ENCODE measurements around the gene ATP1A1. TPM values are rescaled to one million over a fixed set of nuclear protein-coding genes. Genes with fewer than 3 reads are reported as not detected.

The ATP1A1 gene
- total RNA-seq, 1 experiment from 2014 or later = 181 TPM

DNA sequence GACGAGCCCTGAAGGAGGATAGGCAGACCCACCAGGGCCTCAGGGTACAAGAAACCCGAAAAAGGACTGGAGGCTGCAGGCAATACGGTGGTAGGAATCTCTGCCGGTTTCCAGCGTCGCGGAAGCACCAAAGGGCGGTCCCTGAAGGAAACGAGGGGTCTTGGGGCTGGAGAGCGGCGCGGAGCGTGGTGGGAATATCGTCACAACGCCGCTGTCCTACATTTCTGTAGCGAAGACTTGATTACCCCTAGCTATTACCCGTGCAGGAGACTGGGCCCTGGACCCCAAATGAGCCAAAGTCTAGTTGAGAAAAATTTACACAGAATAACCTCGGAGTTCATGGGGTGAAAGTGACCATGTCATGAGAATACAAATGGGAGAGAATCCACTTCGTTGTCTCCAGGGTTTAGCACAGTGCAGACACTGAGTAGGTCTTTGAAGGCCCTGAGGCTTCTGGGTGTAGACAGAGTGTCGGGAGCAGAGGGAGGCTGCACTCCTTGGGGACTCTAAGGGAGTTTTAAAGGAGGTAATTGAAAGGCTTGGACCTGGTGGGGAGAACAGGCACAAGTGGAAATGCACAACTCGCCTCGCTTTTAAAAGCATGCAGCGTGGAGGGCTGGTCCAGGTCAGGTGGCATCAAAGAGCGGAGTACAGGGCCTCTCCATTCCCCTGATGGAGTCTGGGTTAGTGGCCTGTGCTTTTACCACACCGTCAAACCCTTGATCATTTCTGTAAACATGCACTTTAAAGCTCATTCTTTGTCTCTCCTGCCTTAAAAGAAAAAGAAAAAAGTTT is 1.5 kb downstream of the ATP1A1 start:
- Histone ChIP-seq H3K27me3 (ENCODE audit: low read length) (no peaks in the 10 kb centered on the region), H2AFZ (ENCODE audit: low read length) (no peak overlapping the region), H3K36me3 (ENCODE audit: low read depth, low read length) (no peaks in the 10 kb centered on the region), H3F3A (ENCODE audit: low read length, unreplicated experiment) (peaks cover 18% of the 10 kb centered on the region), H3K9me2 (replicated peaks; ENCODE audit: low read length) (no peaks in the 10 kb centered on the region), H3K79me2 (ENCODE audit: low read length) (peaks cover 63% of the 10 kb centered on the region), H3K27ac (ENCODE audit: low read length) (peak overlapping the region; percentile 94), H3K4me3 (ENCODE audit: low read length) (peak overlapping the region; percentile 78), H3K9me3 (ENCODE audit: low read length) (no peaks in the 10 kb centered on the region), H4K20me1 (ENCODE audit: low read length) (peaks cover 39% of the 10 kb centered on the region), H3K4me2 (ENCODE audit: low read length) (peak overlapping the region; percentile 91), H3K4me1 (ENCODE audit: insufficient read depth, low read length) (peaks cover 57% of the 10 kb centered on the region), H3K9ac (ENCODE audit: low read length) (peak overlapping the region; percentile 86)
- CTCF ChIA-PET = interaction anchor here (2.1 kb wide), 1 partner anchor 111 kb away, joined by 8 read pairs; no protein-coding TSS in a partner anchor
- POLR2A ChIA-PET (ENCODE audit: unreplicated experiment) = interaction anchor here (0.6 kb wide), 1 partner anchor 44 kb away, joined by 3 read pairs; no protein-coding TSS in a partner anchor
- intact Hi-C loops (cut with micrococcal nuclease) = no loop called here
- no TSS peak for BruUV-seq (replicated peaks)
- no peak for TF ChIP-seq EZH2phosphoT487 (IDR thresholded peaks at IDR 0.05; ENCODE audit: borderline replicate concordance, low read length)
- TF ChIP-seq EZH2 (IDR thresholded peaks at IDR 0.05; ENCODE audit: low read length, unreplicated experiment) = no peak
- TF ChIP-seq, protein P1, sequence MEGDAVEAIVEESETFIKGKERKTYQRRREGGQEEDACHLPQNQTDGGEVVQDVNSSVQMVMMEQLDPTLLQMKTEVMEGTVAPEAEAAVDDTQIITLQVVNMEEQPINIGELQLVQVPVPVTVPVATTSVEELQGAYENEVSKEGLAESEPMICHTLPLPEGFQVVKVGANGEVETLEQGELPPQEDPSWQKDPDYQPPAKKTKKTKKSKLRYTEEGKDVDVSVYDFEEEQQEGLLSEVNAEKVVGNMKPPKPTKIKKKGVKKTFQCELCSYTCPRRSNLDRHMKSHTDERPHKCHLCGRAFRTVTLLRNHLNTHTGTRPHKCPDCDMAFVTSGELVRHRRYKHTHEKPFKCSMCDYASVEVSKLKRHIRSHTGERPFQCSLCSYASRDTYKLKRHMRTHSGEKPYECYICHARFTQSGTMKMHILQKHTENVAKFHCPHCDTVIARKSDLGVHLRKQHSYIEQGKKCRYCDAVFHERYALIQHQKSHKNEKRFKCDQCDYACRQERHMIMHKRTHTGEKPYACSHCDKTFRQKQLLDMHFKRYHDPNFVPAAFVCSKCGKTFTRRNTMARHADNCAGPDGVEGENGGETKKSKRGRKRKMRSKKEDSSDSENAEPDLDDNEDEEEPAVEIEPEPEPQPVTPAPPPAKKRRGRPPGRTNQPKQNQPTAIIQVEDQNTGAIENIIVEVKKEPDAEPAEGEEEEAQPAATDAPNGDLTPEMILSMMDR (conservative IDR thresholded peaks at IDR 0.05; ENCODE audit: low read depth, low read length) = no peak
- DNase-seq (no peak), ATAC-seq (no peak)

DNA sequence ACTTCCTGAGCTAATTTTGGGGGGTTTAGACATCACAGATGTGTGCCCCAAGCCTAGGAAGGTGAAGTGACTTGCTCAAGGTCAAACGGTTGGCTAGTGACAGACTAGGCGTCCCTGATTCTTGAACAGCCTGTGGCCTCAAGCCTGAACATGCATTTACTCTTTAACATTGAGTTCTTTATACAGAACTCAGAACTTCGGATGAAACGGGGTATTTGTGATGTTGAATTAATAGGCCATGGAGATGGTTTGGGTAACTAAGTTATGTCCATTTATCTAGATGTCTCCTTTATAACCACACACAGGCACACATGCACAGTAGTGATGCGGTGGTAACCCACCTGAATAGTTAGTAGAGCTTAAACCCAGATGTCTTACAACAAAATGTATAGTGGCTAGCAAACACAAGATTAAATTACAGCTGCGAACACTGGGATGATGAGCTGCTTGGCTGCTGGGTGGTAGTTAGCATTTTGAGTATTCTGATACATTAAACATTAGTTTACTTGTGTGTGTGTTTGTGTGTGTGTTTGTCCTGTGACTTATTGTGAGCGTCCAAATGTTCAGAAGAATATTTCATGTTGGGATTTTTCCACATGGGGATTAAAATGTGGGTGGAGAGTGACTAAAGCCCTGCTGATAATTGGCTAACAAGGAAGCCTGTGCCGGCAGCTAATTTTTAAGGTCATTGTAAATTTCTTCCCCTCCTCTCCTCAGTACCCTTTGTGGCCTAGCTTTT is 2.3 kb downstream of the ATP1A1 start:
- Histone ChIP-seq H3K9me2 (replicated peaks; ENCODE audit: low read length) (no peaks in the 10 kb centered on the region), H3K4me2 (ENCODE audit: low read length) (peak overlapping the region; percentile 91), H2AFZ (ENCODE audit: low read length) (no peak overlapping the region), H3F3A (ENCODE audit: low read length, unreplicated experiment) (peaks cover 18% of the 10 kb centered on the region), H4K20me1 (ENCODE audit: low read length) (peaks cover 46% of the 10 kb centered on the region), H3K9me3 (ENCODE audit: low read length) (no peaks in the 10 kb centered on the region), H3K79me2 (ENCODE audit: low read length) (peaks cover 71% of the 10 kb centered on the region), H3K36me3 (ENCODE audit: low read depth, low read length) (no peaks in the 10 kb centered on the region), H3K4me3 (ENCODE audit: low read length) (peak overlapping the region; percentile 78), H3K9ac (ENCODE audit: low read length) (peak overlapping the region; percentile 86), H3K27ac (ENCODE audit: low read length) (peak overlapping the region; percentile 94), H3K27me3 (ENCODE audit: low read length) (no peaks in the 10 kb centered on the region), H3K4me1 (ENCODE audit: insufficient read depth, low read length) (peaks cover 57% of the 10 kb centered on the region)
- intact Hi-C loops (cut with micrococcal nuclease) = no loop called here
- BruUV-seq (replicated peaks) = no TSS peak
- ATAC-seq = no peak
- ChIA-PET POLR2A (ENCODE audit: unreplicated experiment) (interaction anchor here (0.6 kb wide), 1 partner anchor 43 kb away, joined by 3 read pairs; no protein-coding TSS in a partner anchor), CTCF (interaction anchor here (2.1 kb wide), 1 partner anchor 110 kb away, joined by 8 read pairs; no protein-coding TSS in a partner anchor)
- DNase-seq = peak; percentile 32
- TF ChIP-seq EZH2phosphoT487 (IDR thresholded peaks at IDR 0.05; ENCODE audit: borderline replicate concordance, low read length) (no peak), EZH2 (IDR thresholded peaks at IDR 0.05; ENCODE audit: low read length, unreplicated experiment) (no peak)
- TF ChIP-seq, protein P1 (conservative IDR thresholded peaks at IDR 0.05; ENCODE audit: low read depth, low read length) = no peak

All from PC-3 (cell line).